Measurements from ENCODE around the gene KRT5. TPM values are rescaled to one million over a fixed set of nuclear protein-coding genes. Genes with fewer than 3 reads are reported as not detected.

The KRT5 gene
- total and polyA plus RNA-seq, 2 of the 13 experiments (the other 11 are each of a cell fraction or from before 2014, with no cell fraction given), result 0.08 TPM; not detected in 1

DNA sequence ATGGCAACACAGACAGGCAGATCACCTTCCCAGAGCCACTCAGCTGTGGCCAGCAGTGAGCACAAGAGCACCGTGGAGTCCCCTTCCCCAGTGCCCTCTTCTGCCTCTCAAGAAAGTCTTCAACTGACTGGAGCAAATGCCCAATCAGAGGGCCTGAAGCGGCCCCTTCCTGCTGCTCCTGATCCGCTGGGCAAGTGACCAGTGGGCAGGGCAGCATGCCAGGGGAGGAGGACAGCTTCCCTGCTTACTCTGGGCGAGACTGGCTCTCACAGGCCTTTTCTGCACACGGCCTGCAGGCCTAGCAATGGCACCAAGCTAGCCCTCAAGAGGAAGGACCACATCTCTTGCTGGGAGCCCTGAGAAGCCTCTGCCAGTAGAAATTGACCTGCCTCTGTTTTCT is 31.9 kb upstream of the KRT5 start:
- WGBS (ENCODE audit: low lambda C conversion rate), result no CpG with 5 or more reads among the region's 5 CpGs
- no peaks in the 10 kb centered on the region for H3K4me1 ChIP-seq (ENCODE audit: insufficient read depth, low read length)
- no peak for ATAC-seq
- CTCF ChIA-PET (ENCODE audit: low intra/inter-chr PET ratio, low total read pairs), result no interaction called here
- no peak overlapping the region for H2AFZ ChIP-seq (ENCODE audit: low read length)
- BruUV-seq (replicated peaks), result no TSS peak
- no peak for TF ChIP-seq ZNF563 (CRISPR knock-in tag; IDR thresholded peaks at IDR 0.05)
- no peak for TF ChIP-seq ZFP36 (IDR thresholded peaks at IDR 0.05; ENCODE audit: borderline replicate concordance, low read depth, low read length, partially characterized antibody)
- TF ChIP-seq ZNF263 (CRISPR knock-in tag; IDR thresholded peaks at IDR 0.05), result no peak
- no peak for TF ChIP-seq GATA4 (IDR thresholded peaks at IDR 0.05; ENCODE audit: borderline replicate concordance, low read depth)
- TF ChIP-seq ADNP (CRISPR knock-in tag; IDR thresholded peaks at IDR 0.05), result no peak
- no peak for TF ChIP-seq TRAFD1 (CRISPR knock-in tag; IDR thresholded peaks at IDR 0.05; ENCODE audit: borderline replicate concordance)
- no peak for TF ChIP-seq ZNF781 (CRISPR knock-in tag; IDR thresholded peaks at IDR 0.05; ENCODE audit: borderline replicate concordance, not compliant biosample characterization)
- TF ChIP-seq, protein P1, sequence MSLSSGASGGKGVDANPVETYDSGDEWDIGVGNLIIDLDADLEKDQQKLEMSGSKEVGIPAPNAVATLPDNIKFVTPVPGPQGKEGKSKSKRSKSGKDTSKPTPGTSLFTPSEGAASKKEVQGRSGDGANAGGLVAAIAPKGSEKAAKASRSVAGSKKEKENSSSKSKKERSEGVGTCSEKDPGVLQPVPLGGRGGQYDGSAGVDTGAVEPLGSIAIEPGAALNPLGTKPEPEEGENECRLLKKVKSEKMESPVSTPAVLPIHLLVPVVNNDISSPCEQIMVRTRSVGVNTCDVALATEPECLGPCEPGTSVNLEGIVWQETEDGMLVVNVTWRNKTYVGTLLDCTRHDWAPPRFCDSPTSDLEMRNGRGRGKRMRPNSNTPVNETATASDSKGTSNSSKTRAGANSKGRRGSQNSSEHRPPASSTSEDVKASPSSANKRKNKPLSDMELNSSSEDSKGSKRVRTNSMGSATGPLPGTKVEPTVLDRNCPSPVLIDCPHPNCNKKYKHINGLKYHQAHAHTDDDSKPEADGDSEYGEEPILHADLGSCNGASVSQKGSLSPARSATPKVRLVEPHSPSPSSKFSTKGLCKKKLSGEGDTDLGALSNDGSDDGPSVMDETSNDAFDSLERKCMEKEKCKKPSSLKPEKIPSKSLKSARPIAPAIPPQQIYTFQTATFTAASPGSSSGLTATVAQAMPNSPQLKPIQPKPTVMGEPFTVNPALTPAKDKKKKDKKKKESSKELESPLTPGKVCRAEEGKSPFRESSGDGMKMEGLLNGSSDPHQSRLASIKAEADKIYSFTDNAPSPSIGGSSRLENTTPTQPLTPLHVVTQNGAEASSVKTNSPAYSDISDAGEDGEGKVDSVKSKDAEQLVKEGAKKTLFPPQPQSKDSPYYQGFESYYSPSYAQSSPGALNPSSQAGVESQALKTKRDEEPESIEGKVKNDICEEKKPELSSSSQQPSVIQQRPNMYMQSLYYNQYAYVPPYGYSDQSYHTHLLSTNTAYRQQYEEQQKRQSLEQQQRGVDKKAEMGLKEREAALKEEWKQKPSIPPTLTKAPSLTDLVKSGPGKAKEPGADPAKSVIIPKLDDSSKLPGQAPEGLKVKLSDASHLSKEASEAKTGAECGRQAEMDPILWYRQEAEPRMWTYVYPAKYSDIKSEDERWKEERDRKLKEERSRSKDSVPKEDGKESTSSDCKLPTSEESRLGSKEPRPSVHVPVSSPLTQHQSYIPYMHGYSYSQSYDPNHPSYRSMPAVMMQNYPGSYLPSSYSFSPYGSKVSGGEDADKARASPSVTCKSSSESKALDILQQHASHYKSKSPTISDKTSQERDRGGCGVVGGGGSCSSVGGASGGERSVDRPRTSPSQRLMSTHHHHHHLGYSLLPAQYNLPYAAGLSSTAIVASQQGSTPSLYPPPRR (CRISPR knock-in tag; IDR thresholded peaks at IDR 0.05; ENCODE audit: borderline replicate concordance), result no peak
- no peak for TF ChIP-seq HHEX (CRISPR knock-in tag; IDR thresholded peaks at IDR 0.05)
- H3K79me2 ChIP-seq (ENCODE audit: insufficient read depth, low read length), result no peaks in the 10 kb centered on the region
- H3K9ac ChIP-seq (ENCODE audit: insufficient read depth, low read depth, low read length), result no peak overlapping the region
- no peak for FAIRE-seq
- no peak overlapping the region for H3K27ac ChIP-seq (ENCODE audit: extremely low read length, insufficient read depth, low read length)
- no peak for DNase-seq (ENCODE audit: low spot score)
- in situ Hi-C loops (cut with HindIII; ENCODE audit: extremely low pct_ligation_motif_present, low pct_unique_long_range_greater_than_20kb), result no loop called here
- peaks cover 3 to 59% of the 10 kb centered on the region in 2 experiments; a peak in 4 of 5 replicates for H3K27me3 ChIP-seq (ENCODE audit: control insufficient read depth in 1 of 2, insufficient read depth in 2 of 2, low read length in 2 of 2)
- POLR2A ChIA-PET, result no interaction called here
- no peaks in the 10 kb centered on the region for H3K9me3 ChIP-seq (ENCODE audit: low read length)
- intact Hi-C loops (cut with micrococcal nuclease; ENCODE audit: unreplicated experiment), result no loop called here
- H4K20me1 ChIP-seq (ENCODE audit: insufficient read depth, low read length), result no peaks in the 10 kb centered on the region
- H3K4me3 ChIP-seq (replicated peaks in 1 of 3; ENCODE audit: insufficient read depth in 1 of 3, low read depth in 2 of 3, low read length in 3 of 3), result no peak overlapping the region
- H3K36me3 ChIP-seq (replicated peaks in 1 of 2; ENCODE audit: control insufficient read depth in 1 of 2, insufficient read depth in 2 of 2, low read length in 2 of 2), result no peaks in the 10 kb centered on the region
- H3K4me2 ChIP-seq (ENCODE audit: low read depth, low read length), result no peak overlapping the region
